Panc1 (cell line): ENCODE measurements around the gene CCSAP. TPM values are rescaled to one million over a fixed set of nuclear protein-coding genes. Genes with fewer than 3 reads are reported as not detected.

Experiments used
- ATAC-seq: fragments of 200-7000 bp; cut with Tn5 transposase; 2 replicates; pipeline ENCODE4 v1.9.1; 2020; ENCODE audit warnings: mild to moderate bottlenecking, moderate library complexity
- BruUV-seq: library from RNA; stranded (reverse); fragments of 400-500 nt; replicated peaks from 2 replicates; lab custom pipeline; 2021; lab: Mats Ljungman, UMichigan
- CTCF ChIA-PET: fragments of 300-600 bp; sonication (Branson Sonifier 250); formaldehyde crosslinking; loops from one replicate; lab custom pipeline; 2022; ENCODE audit warnings: antibody characterized with exemption; lab: Charles Lee
- POLR2A ChIA-PET: fragments of 300-600 bp; sonication (Branson Sonifier 250); formaldehyde crosslinking; loops from one replicate; lab custom pipeline; 2022; ENCODE audit warnings: antibody characterized with exemption; lab: Charles Lee
- DNase-seq: peaks from one replicate; pipeline ENCODE4 v3.0.0-alpha.2; 2010; ENCODE audit warnings: low read depth, low spot score
- H3K27ac ChIP-seq: 2 replicates; pipeline ENCODE4 v1.5.1; 2011; ENCODE audit warnings: mild to moderate bottlenecking, low read length, inconsistent platforms
- H3K27me3 ChIP-seq: fragments of 200-500 bp; sonication (Bioruptor generic); 2 replicates; pipeline ENCODE4 v1.6.0; 2014; ENCODE audit warnings: low read length, inconsistent platforms; ENCODE audit not compliant: control insufficient read depth, insufficient read depth
- H3K36me3 ChIP-seq: fragments of 200-500 bp; sonication (Bioruptor generic); 2 replicates; pipeline ENCODE4 v1.5.1; 2014; ENCODE audit warnings: inconsistent platforms, mild to moderate bottlenecking, low read length, moderate library complexity; ENCODE audit not compliant: control insufficient read depth, insufficient read depth
- H3K4me1 ChIP-seq: 2 replicates; pipeline ENCODE4 v1.5.1; 2011; ENCODE audit warnings: inconsistent platforms, mild to moderate bottlenecking, low read length, moderate library complexity; ENCODE audit not compliant: control insufficient read depth, insufficient read depth
- H3K4me3 ChIP-seq, 2 experiments: 2 replicates each; pipeline ENCODE4 v1.5.1; 2011 to 2012; ENCODE audit warnings: low read depth in 2 of 2, low read length in 2 of 2, mild to moderate bottlenecking in 2 of 2, inconsistent platforms in 1 of 2, moderate library complexity in 1 of 2
- H3K9me3 ChIP-seq: fragments of 200-500 bp; sonication (Bioruptor generic); 2 replicates; pipeline ENCODE4 v1.5.1; 2014; ENCODE audit warnings: low read depth, mild to moderate bottlenecking, inconsistent platforms, low read length, moderate library complexity; ENCODE audit not compliant: control insufficient read depth, insufficient read depth
- POLR2AphosphoS5 ChIP-seq: IDR thresholded peaks from 2 replicates; pipeline ENCODE4 v1.6.1; 2012; ENCODE audit warnings: mild to moderate bottlenecking, low read depth, low read length, moderate library complexity
- SIN3A ChIP-seq: IDR thresholded peaks from 2 replicates; pipeline ENCODE4 v1.6.1; 2012; ENCODE audit warnings: low read depth, mild to moderate bottlenecking, low read length, moderate library complexity, borderline replicate concordance; ENCODE audit not compliant: insufficient read depth
- TCF7L2 ChIP-seq: IDR thresholded peaks from 2 replicates; pipeline ENCODE4 v1.6.1; 2011; ENCODE audit warnings: mild to moderate bottlenecking, low read depth, low read length, inconsistent platforms
- in situ Hi-C: cut with HindIII; loops from 2 replicates; pipeline ENCODE4 v1.10.0; 2016; ENCODE audit warnings: low sequenced_read_pairs, low pct_unique_long_range_greater_than_20kb
- intact Hi-C: fragments of 100-400 bp; cut with micrococcal nuclease; formaldehyde crosslinking; loops from one replicate; pipeline ENCODE4 v1.10.0; 2022; ENCODE audit not compliant: unreplicated experiment
- total RNA-seq: library from RNA; stranded (reverse); gene quantifications from one replicate; pipeline ENCODE4 v1.2.1, GENCODE V29; 2021; ENCODE audit not compliant: unreplicated experiment
- TF ChIP-seq, protein P1 (sequence below): fragments of 450-650 bp; IDR thresholded peaks from 2 replicates; pipeline ENCODE4 v1.5.1; 2017; ENCODE audit warnings: mild to moderate bottlenecking
- TF ChIP-seq, protein P2 (sequence below), 2 experiments: IDR thresholded peaks; 2 replicates each; pipeline ENCODE4 v1.6.1; 2011 to 2012; ENCODE audit warnings: low read depth in 2 of 2, control low read depth in 1 of 2, low read length in 1 of 2, mild to moderate bottlenecking in 1 of 2, moderate library complexity in 1 of 2; ENCODE audit not compliant: insufficient read depth in 1 of 2

Gene CCSAP
- total RNA-seq, 1 experiment from 2014 or later = 11.6 TPM

DNA sequence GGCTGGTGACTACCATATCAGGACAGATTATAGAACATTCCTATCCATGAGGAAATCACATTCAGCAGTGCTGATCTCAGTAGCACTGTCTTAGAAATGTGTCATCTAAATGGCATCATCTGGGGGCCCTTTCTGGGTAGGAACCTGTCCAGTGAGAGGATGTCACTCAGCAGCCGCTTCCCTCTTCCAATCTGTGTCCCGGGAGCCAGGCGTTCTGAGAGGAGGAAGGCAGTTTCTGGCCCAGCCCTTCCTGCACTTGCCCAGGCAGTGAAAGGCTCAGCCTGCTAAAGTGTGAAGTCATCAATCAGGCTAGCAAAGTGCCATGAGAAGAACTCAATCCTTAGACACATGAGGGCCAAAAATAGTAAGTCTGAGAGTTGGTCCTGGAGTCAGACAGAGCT lies 46.3 kb downstream of the CCSAP start:
- POLR2A ChIA-PET = no interaction called here
- no TSS peak for BruUV-seq
- CTCF ChIA-PET = no interaction called here
- intact Hi-C loops = no loop called here
- H3K27me3 ChIP-seq = no peaks in the 10 kb centered on the region
- H3K4me3 ChIP-seq = no peak overlapping the region
- H3K9me3 ChIP-seq = no peaks in the 10 kb centered on the region
- no peak overlapping the region for H3K27ac ChIP-seq
- in situ Hi-C loops = no loop called here
- no peaks in the 10 kb centered on the region for H3K4me1 ChIP-seq
- H3K36me3 ChIP-seq = peaks cover 5% of the 10 kb centered on the region; the same call in 1 of the 2 replicates
- TF ChIP-seq, protein P1, sequence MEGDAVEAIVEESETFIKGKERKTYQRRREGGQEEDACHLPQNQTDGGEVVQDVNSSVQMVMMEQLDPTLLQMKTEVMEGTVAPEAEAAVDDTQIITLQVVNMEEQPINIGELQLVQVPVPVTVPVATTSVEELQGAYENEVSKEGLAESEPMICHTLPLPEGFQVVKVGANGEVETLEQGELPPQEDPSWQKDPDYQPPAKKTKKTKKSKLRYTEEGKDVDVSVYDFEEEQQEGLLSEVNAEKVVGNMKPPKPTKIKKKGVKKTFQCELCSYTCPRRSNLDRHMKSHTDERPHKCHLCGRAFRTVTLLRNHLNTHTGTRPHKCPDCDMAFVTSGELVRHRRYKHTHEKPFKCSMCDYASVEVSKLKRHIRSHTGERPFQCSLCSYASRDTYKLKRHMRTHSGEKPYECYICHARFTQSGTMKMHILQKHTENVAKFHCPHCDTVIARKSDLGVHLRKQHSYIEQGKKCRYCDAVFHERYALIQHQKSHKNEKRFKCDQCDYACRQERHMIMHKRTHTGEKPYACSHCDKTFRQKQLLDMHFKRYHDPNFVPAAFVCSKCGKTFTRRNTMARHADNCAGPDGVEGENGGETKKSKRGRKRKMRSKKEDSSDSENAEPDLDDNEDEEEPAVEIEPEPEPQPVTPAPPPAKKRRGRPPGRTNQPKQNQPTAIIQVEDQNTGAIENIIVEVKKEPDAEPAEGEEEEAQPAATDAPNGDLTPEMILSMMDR = no peak
- TF ChIP-seq TCF7L2 (no peak), POLR2AphosphoS5 (no peak), SIN3A (no peak)
- TF ChIP-seq, protein P2, sequence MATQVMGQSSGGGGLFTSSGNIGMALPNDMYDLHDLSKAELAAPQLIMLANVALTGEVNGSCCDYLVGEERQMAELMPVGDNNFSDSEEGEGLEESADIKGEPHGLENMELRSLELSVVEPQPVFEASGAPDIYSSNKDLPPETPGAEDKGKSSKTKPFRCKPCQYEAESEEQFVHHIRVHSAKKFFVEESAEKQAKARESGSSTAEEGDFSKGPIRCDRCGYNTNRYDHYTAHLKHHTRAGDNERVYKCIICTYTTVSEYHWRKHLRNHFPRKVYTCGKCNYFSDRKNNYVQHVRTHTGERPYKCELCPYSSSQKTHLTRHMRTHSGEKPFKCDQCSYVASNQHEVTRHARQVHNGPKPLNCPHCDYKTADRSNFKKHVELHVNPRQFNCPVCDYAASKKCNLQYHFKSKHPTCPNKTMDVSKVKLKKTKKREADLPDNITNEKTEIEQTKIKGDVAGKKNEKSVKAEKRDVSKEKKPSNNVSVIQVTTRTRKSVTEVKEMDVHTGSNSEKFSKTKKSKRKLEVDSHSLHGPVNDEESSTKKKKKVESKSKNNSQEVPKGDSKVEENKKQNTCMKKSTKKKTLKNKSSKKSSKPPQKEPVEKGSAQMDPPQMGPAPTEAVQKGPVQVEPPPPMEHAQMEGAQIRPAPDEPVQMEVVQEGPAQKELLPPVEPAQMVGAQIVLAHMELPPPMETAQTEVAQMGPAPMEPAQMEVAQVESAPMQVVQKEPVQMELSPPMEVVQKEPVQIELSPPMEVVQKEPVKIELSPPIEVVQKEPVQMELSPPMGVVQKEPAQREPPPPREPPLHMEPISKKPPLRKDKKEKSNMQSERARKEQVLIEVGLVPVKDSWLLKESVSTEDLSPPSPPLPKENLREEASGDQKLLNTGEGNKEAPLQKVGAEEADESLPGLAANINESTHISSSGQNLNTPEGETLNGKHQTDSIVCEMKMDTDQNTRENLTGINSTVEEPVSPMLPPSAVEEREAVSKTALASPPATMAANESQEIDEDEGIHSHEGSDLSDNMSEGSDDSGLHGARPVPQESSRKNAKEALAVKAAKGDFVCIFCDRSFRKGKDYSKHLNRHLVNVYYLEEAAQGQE (IDR thresholded peaks at IDR 0.05; ENCODE audit: insufficient read depth in 1 of 2, low read depth in 2 of 2, low read length in 1 of 2) = no peak
- ATAC-seq (no peak), DNase-seq (no peak)

DNA sequence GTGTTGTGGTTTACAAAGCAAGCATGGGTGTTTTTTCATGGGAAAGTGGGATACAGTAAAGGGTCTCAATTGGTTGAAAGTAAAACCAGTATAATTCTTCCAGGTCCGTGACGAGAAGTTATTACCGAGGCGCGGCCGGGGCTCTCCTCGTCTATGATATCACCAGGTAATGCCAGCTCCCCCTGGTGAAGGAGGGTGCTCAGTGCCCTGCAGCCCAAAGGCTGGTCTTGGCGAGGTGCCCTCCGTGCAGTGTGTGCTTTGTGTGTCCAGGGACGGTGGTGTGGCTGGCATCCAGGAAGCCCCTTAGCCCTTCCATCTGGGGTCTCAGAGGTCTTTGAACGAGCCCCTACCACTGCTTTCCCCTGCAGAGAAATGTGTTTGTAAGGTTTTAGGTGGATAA lies 47.1 kb downstream of the CCSAP start:
- Histone ChIP-seq H3K36me3 (peaks cover 5% of the 10 kb centered on the region; the same call in 1 of the 2 replicates), H3K27ac (no peak overlapping the region), H3K27me3 (no peaks in the 10 kb centered on the region), H3K9me3 (no peaks in the 10 kb centered on the region), H3K4me1 (no peaks in the 10 kb centered on the region), H3K4me3 (no peak overlapping the region)
- in situ Hi-C loops = no loop called here
- ChIA-PET POLR2A (no interaction called here), CTCF (no interaction called here)
- DNase-seq = no peak
- no peak for TF ChIP-seq POLR2AphosphoS5
- TF ChIP-seq SIN3A = no peak
- TF ChIP-seq TCF7L2 = no peak
- TF ChIP-seq, protein P2 (IDR thresholded peaks at IDR 0.05; ENCODE audit: insufficient read depth in 1 of 2, low read depth in 2 of 2, low read length in 1 of 2) = no peak
- TF ChIP-seq, protein P1 = no peak
- no TSS peak for BruUV-seq
- ATAC-seq = no peak
- intact Hi-C loops = no loop called here
